HepG2 (cell line): ENCODE data around the gene JOSD1. TPM values are rescaled to one million over a fixed set of nuclear protein-coding genes. Genes with fewer than 3 reads are reported as not detected.

Experiments used
- ATAC-seq: fragments of 200-7000 bp; cut with Tn5 transposase; 3 replicates; pipeline ENCODE4 v1.9.1; 2020; ENCODE audit warnings: mild to moderate bottlenecking, moderate library complexity
- BruUV-seq: library from RNA; stranded (reverse); fragments of 400-500 nt; replicated peaks from 2 replicates; lab custom pipeline; 2021; lab: Mats Ljungman, UMichigan
- CTCF ChIA-PET: fragments of 300-600 bp; formaldehyde crosslinking; extraction: SDS; loops from one replicate; lab custom pipeline; 2021; ENCODE audit warnings: low total read pairs, inconsistent platforms, low intra/inter-chr PET ratio; lab: Yijun Ruan, JAX
- POLR2A ChIA-PET: fragments of 350-600 bp; sonication (Branson Sonifier 250); formaldehyde crosslinking; loops from one replicate; lab custom pipeline; 2020; ENCODE audit warnings: antibody characterized with exemption, inconsistent platforms; lab: Yijun Ruan, JAX
- DNase-seq: peaks from one replicate; pipeline ENCODE4 v3.0.0-alpha.2; 2015; ENCODE audit warnings: low spot score
- FAIRE-seq: peaks from 3 replicates; lab custom pipeline; 2011; peaks lifted over from hg19 to GRCh38; lab: Jason Lieb, UNC
- H2AFZ ChIP-seq: one replicate; pipeline ENCODE4 v1.6.1; 2011; ENCODE audit warnings: low read length, inconsistent platforms
- H3K27ac ChIP-seq: fragments of 300-600 bp; 3 replicates; pipeline ENCODE4 v1.8.0; 2011; ENCODE audit warnings: mixed run types, mild to moderate bottlenecking, mixed read lengths, low read length, inconsistent platforms; ENCODE audit not compliant: insufficient read depth; ENCODE audit errors: extremely low read length
- H3K27me3 ChIP-seq, 2 experiments: fragments of 200-600 bp in 1 of 2; 2 replicates in 1 of 2; 3 replicates in 1 of 2; pipeline versions ENCODE4 v1.6.0 to v1.8.0; 2011; ENCODE audit warnings: low read length in 2 of 2, mild to moderate bottlenecking in 2 of 2, moderate library complexity in 2 of 2, inconsistent platforms in 1 of 2; ENCODE audit not compliant: insufficient read depth in 2 of 2, control insufficient read depth in 1 of 2
- H3K36me3 ChIP-seq, 2 experiments: fragments of 200-600 bp in 1 of 2; replicated peaks in 1 of 2; 2 replicates in 1 of 2; 3 replicates in 1 of 2; pipeline versions ENCODE4 v1.5.1 to v1.8.0; 2011; ENCODE audit warnings: low read length in 2 of 2, inconsistent platforms in 1 of 2; ENCODE audit not compliant: insufficient read depth in 2 of 2, control insufficient read depth in 1 of 2
- H3K4me1 ChIP-seq: 2 replicates; pipeline ENCODE4 v1.5.1; 2012; ENCODE audit warnings: low read length, inconsistent platforms; ENCODE audit not compliant: insufficient read depth
- H3K4me2 ChIP-seq: 2 replicates; pipeline ENCODE4 v1.6.0; 2011; ENCODE audit warnings: low read depth, low read length, inconsistent platforms
- H3K4me3 ChIP-seq, 3 experiments: fragments of 200-600 bp in 1 of 3; sonication (generic), shearing (Covaris generic) in 1 of 3; replicated peaks in 1 of 3; 2 replicates each; pipeline ENCODE4 v1.5.1; 2011 to 2016; ENCODE audit warnings: low read length in 3 of 3, inconsistent platforms in 2 of 3, low read depth in 2 of 3, mild to moderate bottlenecking in 2 of 3, control low read depth in 1 of 3, mixed read lengths in 1 of 3; ENCODE audit not compliant: insufficient read depth in 1 of 3
- H3K79me2 ChIP-seq: one replicate; pipeline ENCODE4 v1.6.1; 2011; ENCODE audit warnings: low read length, inconsistent platforms; ENCODE audit not compliant: insufficient read depth
- H3K9ac ChIP-seq: 2 replicates; pipeline ENCODE4 v1.6.0; 2011; ENCODE audit warnings: mild to moderate bottlenecking, low read depth, low read length, inconsistent platforms; ENCODE audit not compliant: insufficient read depth
- H3K9me3 ChIP-seq: 2 replicates; pipeline ENCODE4 v1.5.1; 2012; ENCODE audit warnings: mild to moderate bottlenecking, low read length
- H4K20me1 ChIP-seq: 2 replicates; pipeline ENCODE4 v1.6.0; 2011; ENCODE audit warnings: inconsistent platforms, mild to moderate bottlenecking, low read length, moderate library complexity; ENCODE audit not compliant: insufficient read depth
- CEBPB ChIP-seq: IDR thresholded peaks from 2 replicates; pipeline ENCODE4 v1.6.1; 2011; ENCODE audit warnings: low read depth, low read length, improper control_type of control experiment, borderline replicate concordance
- GTF2F1 ChIP-seq: fragments of 150-350 bp; IDR thresholded peaks from 2 replicates; pipeline ENCODE4 v1.6.1; 2014; ENCODE audit warnings: low read length
- HOXA9 ChIP-seq: sonication (generic); formaldehyde crosslinking; IDR thresholded peaks from 2 replicates; pipeline ENCODE4 v1.8.1; 2022; ENCODE audit warnings: missing genetic modification reagents, mild to moderate bottlenecking, moderate library complexity, borderline replicate concordance
- MXI1 ChIP-seq: IDR thresholded peaks from 3 replicates; pipeline ENCODE4 v1.6.1; 2012; ENCODE audit warnings: low read depth, low read length, inconsistent platforms, borderline replicate concordance
- NR2C2 ChIP-seq: sonication (generic); formaldehyde crosslinking; IDR thresholded peaks from 2 replicates; pipeline ENCODE4 v1.4.0; 2020; ENCODE audit warnings: missing genetic modification reagents, mild to moderate bottlenecking, moderate library complexity, borderline replicate concordance
- ZMYM3 ChIP-seq: sonication (generic); formaldehyde crosslinking; IDR thresholded peaks from 2 replicates; pipeline ENCODE4 v1.5.1; 2020; ENCODE audit warnings: mild to moderate bottlenecking, missing genetic modification reagents
- ZNF30 ChIP-seq: sonication (generic); formaldehyde crosslinking; IDR thresholded peaks from 2 replicates; pipeline ENCODE4 v1.5.0; 2020; ENCODE audit warnings: mild to moderate bottlenecking, missing genetic modification reagents
- ZNF552 ChIP-seq: sonication (generic); formaldehyde crosslinking; IDR thresholded peaks from 2 replicates; pipeline ENCODE4 v1.9.0; 2022; ENCODE audit warnings: missing genetic modification reagents, mild to moderate bottlenecking, borderline replicate concordance
- ZNF768 ChIP-seq: sonication (generic); formaldehyde crosslinking; IDR thresholded peaks from 2 replicates; pipeline ENCODE4 v1.4.0; 2020; ENCODE audit warnings: missing genetic modification reagents
- WGBS: methylation state at CpG from one replicate; pipeline ENCODE4 v1.1.6; 2017; ENCODE audit warnings: low lambda C conversion rate; 5-methylcytosine and 5-hydroxymethylcytosine counted together
- in situ Hi-C: cut with HindIII; loops from 2 replicates; pipeline ENCODE4 v1.10.0; 2017; ENCODE audit warnings: low pct_unique_long_range_greater_than_20kb; ENCODE audit not compliant: extremely low pct_ligation_motif_present
- intact Hi-C: fragments of 100-400 bp; cut with micrococcal nuclease; formaldehyde crosslinking; loops from one replicate; pipeline ENCODE4 v1.10.0; 2022; ENCODE audit not compliant: unreplicated experiment
- polyA plus RNA-seq, 8 experiments: library from polyadenylated mRNA; depleted of rRNA in 3 of 8; stranded (reverse) in 7 of 8; unstranded in 1 of 8; fragments of >200 nt; fragmentation: Illumina TruSeq in 4 of 8; extraction: Trizol in 4 of 8; gene quantifications; 2 replicates each; pipeline versions ENCODE4 v1.2.1 to v1.2.3, GENCODE V29; 2011 to 2016; ENCODE audit warnings: low read depth in 4 of 8, missing spikeins in 1 of 8, mixed read lengths in 1 of 8; ENCODE audit not compliant: insufficient read depth in 1 of 8
- total RNA-seq, 5 experiments: library from RNA; depleted of rRNA; stranded (reverse); fragments of >200 nt; fragmentation: Illumina TruSeq; extraction: Trizol; gene quantifications; 2 replicates each; pipeline ENCODE4 v1.2.3, GENCODE V29; 2016; ENCODE audit warnings: low read depth in 1 of 5
- TF ChIP-seq, protein P1 (sequence below): sonication (generic); formaldehyde crosslinking; IDR thresholded peaks from one replicate; pipeline ENCODE4 v1.5.1; 2020; ENCODE audit warnings: mild to moderate bottlenecking, missing genetic modification reagents; ENCODE audit errors: not compliant biosample characterization

Gene JOSD1
- total and polyA plus RNA-seq, 2 of the 13 experiments (the other 11 are each of a cell fraction or from before 2014, with no cell fraction given), result 31.7 to 38.4 TPM

DNA sequence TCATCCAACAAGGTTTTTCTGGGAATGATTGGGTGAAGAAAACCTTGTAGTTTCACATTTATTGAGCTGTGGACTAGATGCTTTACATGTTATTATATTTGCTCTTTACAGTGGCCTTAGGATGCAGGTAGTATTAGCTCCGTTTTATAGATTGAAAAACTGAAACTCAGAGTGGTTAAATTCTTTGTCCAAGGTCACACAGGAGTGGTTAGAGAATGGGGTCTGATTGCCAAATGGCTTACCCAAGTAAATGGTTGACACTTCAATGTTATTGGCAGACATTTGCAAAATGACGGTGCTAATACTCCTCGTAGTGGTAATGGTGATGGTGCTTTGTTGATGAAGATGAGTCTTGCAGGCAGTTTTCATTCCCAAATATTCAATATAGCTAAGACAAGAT lies 7.2 kb upstream of the JOSD1 start:
- intact Hi-C loops, result no loop called here
- Histone ChIP-seq H2AFZ (no peak overlapping the region), H3K4me1 (peaks cover 36% of the 10 kb centered on the region), H4K20me1 (peaks cover 50% of the 10 kb centered on the region)
- BruUV-seq, result no TSS peak
- DNase-seq, result no peak
- peak; percentile 68 for TF ChIP-seq ZMYM3 (CRISPR knock-in tag)
- TF ChIP-seq ZNF30 (CRISPR knock-in tag), result no peak
- TF ChIP-seq ZNF768 (CRISPR knock-in tag), result peak; percentile 82; the same call in 1 of the 2 replicates
- TF ChIP-seq, all 625 proteins: peak for 2
- ChIA-PET CTCF (no interaction called here), POLR2A (interaction anchor here (0.9 to 5.8 kb wide), 9 partner anchors 9 to 48 kb away, joined by 3 to 51 read pairs (median 5); partner anchors contain the start of genes SUN2 and TOMM22)
- peaks cover 11 to 27% of the 10 kb centered on the region in 2 experiments for H3K36me3 ChIP-seq
- H3K9me3 ChIP-seq, result no peaks in the 10 kb centered on the region
- FAIRE-seq, result no peak
- peak overlapping the region; percentile 82 to 87 (median 83); a peak in 4 of 6 replicates for H3K4me3 ChIP-seq
- no peak overlapping the region for H3K27ac ChIP-seq
- H3K9ac ChIP-seq, result 0 out of 2 replicates have a peak overlapping the region, but pooled peaks have one; percentile 7
- peak overlapping the region; percentile 87 for H3K4me2 ChIP-seq
- WGBS, result 65% methylated on average over 3 of the region's 3 CpGs
- no peaks in the 10 kb centered on the region; a peak in 1 of 5 replicates for H3K27me3 ChIP-seq
- H3K79me2 ChIP-seq, result peaks cover 71% of the 10 kb centered on the region
- in situ Hi-C loops, result no loop called here
- no peak for ATAC-seq

DNA sequence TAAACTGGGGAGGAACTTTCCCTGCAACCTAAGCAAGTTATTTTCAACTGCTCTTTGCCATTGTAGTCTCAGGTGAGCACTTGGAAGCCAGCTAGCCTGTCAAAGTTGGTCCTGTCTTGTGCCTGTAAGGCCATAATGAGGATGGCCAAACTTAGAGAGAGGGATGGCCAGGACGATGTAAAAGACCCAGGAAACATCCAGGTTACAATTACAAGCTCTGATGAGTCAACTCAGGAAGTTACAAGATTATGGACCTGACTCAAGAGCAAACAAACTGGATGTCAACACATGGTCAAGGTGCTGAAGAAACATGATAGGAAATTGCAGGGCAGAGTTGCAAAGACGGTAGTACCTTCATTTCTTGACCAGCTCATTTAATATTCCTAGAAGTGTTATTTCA lies 6.6 kb upstream of the JOSD1 start:
- WGBS, result 4% methylated on average over 2 of the region's 2 CpGs
- ChIA-PET POLR2A (interaction anchor here (0.9 to 5.8 kb wide), 8 partner anchors 8 to 49 kb away, joined by 3 to 51 read pairs (median 5); partner anchors contain the start of genes SUN2 and TOMM22), CTCF (no interaction called here)
- H3K27me3 ChIP-seq, result no peaks in the 10 kb centered on the region; a peak in 1 of 5 replicates
- FAIRE-seq (peak; percentile 96), ATAC-seq (no peak), DNase-seq (peak; percentile 80)
- TSS peak; percentile 64 for BruUV-seq
- H4K20me1 ChIP-seq, result peaks cover 44% of the 10 kb centered on the region
- peaks cover 41% of the 10 kb centered on the region for H3K4me1 ChIP-seq
- H3K36me3 ChIP-seq, result peaks cover 8 to 21% of the 10 kb centered on the region in 2 experiments
- H3K9me3 ChIP-seq, result no peaks in the 10 kb centered on the region
- in situ Hi-C loops, result no loop called here
- intact Hi-C loops, result no loop called here
- no peak overlapping the region for H2AFZ ChIP-seq
- H3K4me2 ChIP-seq, result peak overlapping the region; percentile 87
- peak overlapping the region; percentile 82 to 87 (median 83); a peak in 5 of 6 replicates for H3K4me3 ChIP-seq
- H3K9ac ChIP-seq, result peak overlapping the region; percentile 90
- peaks cover 65% of the 10 kb centered on the region for H3K79me2 ChIP-seq
- peak overlapping the region; percentile 74 for H3K27ac ChIP-seq
- TF ChIP-seq ZNF552 (no peak), GTF2F1 (no peak), MXI1 (peak; percentile 91; the same call in 1 of the 3 replicates), HOXA9 (CRISPR knock-in tag) (no peak), CEBPB (peak; percentile 62; the same call in 1 of the 2 replicates), NR2C2 (CRISPR knock-in tag) (no peak)
- TF ChIP-seq, protein P1, sequence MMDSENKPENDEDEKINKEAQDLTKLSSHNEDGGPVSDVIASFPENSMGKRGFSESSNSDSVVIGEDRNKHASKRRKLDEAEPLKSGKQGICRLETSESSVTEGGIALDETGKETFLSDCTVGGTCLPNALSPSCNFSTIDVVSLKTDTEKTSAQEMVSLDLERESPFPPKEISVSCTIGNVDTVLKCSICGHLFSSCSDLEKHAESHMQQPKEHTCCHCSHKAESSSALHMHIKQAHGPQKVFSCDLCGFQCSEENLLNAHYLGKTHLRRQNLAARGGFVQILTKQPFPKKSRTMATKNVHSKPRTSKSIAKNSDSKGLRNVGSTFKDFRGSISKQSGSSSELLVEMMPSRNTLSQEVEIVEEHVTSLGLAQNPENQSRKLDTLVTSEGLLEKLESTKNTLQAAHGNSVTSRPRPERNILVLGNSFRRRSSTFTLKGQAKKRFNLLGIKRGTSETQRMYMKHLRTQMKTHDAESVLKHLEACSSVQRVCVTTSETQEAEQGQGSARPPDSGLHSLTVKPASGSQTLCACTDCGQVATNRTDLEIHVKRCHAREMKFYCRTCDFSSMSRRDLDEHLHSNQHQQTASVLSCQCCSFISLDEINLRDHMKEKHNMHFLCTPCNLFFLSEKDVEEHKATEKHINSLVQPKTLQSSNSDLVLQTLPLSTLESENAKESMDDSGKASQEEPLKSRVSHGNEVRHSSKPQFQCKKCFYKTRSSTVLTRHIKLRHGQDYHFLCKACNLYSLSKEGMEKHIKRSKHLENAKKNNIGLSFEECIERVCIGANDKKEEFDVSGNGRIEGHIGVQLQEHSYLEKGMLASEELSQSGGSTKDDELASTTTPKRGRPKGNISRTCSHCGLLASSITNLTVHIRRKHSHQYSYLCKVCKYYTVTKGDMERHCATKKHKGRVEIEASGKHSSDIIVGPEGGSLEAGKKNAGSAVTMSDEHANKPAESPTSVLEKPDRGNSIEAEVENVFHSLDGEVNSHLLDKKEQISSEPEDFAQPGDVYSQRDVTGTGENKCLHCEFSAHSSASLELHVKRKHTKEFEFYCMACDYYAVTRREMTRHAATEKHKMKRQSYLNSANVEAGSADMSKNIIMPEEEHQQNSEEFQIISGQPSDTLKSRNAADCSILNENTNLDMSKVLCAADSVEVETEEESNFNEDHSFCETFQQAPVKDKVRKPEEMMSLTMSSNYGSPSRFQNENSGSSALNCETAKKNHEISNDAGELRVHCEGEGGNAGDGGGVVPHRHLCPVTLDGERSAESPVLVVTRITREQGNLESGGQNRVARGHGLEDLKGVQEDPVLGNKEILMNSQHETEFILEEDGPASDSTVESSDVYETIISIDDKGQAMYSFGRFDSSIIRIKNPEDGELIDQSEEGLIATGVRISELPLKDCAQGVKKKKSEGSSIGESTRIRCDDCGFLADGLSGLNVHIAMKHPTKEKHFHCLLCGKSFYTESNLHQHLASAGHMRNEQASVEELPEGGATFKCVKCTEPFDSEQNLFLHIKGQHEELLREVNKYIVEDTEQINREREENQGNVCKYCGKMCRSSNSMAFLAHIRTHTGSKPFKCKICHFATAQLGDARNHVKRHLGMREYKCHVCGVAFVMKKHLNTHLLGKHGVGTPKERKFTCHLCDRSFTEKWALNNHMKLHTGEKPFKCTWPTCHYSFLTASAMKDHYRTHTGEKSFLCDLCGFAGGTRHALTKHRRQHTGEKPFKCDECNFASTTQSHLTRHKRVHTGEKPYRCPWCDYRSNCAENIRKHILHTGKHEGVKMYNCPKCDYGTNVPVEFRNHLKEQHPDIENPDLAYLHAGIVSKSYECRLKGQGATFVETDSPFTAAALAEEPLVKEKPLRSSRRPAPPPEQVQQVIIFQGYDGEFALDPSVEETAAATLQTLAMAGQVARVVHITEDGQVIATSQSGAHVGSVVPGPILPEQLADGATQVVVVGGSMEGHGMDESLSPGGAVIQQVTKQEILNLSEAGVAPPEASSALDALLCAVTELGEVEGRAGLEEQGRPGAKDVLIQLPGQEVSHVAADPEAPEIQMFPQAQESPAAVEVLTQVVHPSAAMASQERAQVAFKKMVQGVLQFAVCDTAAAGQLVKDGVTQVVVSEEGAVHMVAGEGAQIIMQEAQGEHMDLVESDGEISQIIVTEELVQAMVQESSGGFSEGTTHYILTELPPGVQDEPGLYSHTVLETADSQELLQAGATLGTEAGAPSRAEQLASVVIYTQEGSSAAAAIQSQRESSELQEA, result no peak
